GM12892 (cell line): ENCODE measurements around the gene FSIP1.

Experiments
- POLR2A ChIP-seq: IDR thresholded peaks from 2 replicates; pipeline ENCODE4 v1.6.1; 2011; ENCODE audit warnings: low read depth, low read length, control low read depth
- POLR2AphosphoS5 ChIP-seq: IDR thresholded peaks from 2 replicates; pipeline ENCODE4 v1.6.1; 2011; ENCODE audit warnings: low read depth, low read length, control low read depth
- TAF1 ChIP-seq: IDR thresholded peaks from 2 replicates; pipeline ENCODE4 v1.6.1; 2011; ENCODE audit warnings: low read depth, mild to moderate bottlenecking, control low read depth, low read length, borderline replicate concordance

- no peak for TF ChIP-seq POLR2A
- no peak for TF ChIP-seq POLR2AphosphoS5
- no peak for TF ChIP-seq TAF1
These were observed 3.9 kb upstream of the FSIP1 start for GRCh38 chr15:39786447-39787056.
